Stomach (tissue), 9 donors: ENCODE results near the gene LRRC61. TPM values are rescaled to one million over a fixed set of nuclear protein-coding genes. Genes with fewer than 3 reads are reported as not detected.

Source experiments
- DNase-seq, 2 donors: peaks; one replicate each; pipeline versions ENCODE4 v3.0.0 to v3.0.0-alpha.2; 2013 to 2019
- H3K27ac ChIP-seq, 5 donors: fragments of 200-600 bp in 4 of 5; sonication (generic) in 4 of 5; one replicate each; pipeline ENCODE4 v1.5.1; 2013 to 2019; ENCODE audit warnings: mild to moderate bottlenecking in 1 of 5, moderate library complexity in 1 of 5
- H3K27me3 ChIP-seq, 3 donors: fragments of 200-600 bp; sonication (generic); one replicate each; pipeline ENCODE4 v1.5.1; 2017 to 2019; ENCODE audit warnings: mixed run types in 1 of 3
- H3K36me3 ChIP-seq, 4 donors: fragments of 200-600 bp; sonication (generic); 1 replicate in 3 of 4; 2 replicates in 1 of 4; pipeline ENCODE4 v1.5.1; 2016 to 2019
- H3K4me1 ChIP-seq, 4 donors: fragments of 200-600 bp; sonication (generic); one replicate each; pipeline ENCODE4 v1.5.1; 2016 to 2019
- H3K4me3 ChIP-seq, 4 donors: fragments of 200-600 bp; sonication (generic) in 3 of 4; one replicate each; pipeline ENCODE4 v1.5.1; 2016 to 2019; ENCODE audit warnings: mild to moderate bottlenecking in 1 of 4
- H3K9me3 ChIP-seq, 4 donors: fragments of 200-600 bp; sonication (generic); one replicate each; pipeline ENCODE4 v1.5.1; 2016 to 2019
- EP300 ChIP-seq: sonication (generic); formaldehyde crosslinking; IDR thresholded peaks from one replicate; pipeline ENCODE4 v1.6.1; 2017; ENCODE audit warnings: antibody characterized with exemption
- POLR2A ChIP-seq, 4 donors: fragments of 450-650 bp; IDR thresholded peaks; one replicate each; pipeline ENCODE4 v1.6.1; 2016; ENCODE audit warnings: antibody characterized with exemption in 4 of 4, control low read depth in 2 of 4, mild to moderate bottlenecking in 1 of 4, moderate library complexity in 1 of 4
- POLR2AphosphoS5 ChIP-seq, 3 donors: sonication (generic); formaldehyde crosslinking; IDR thresholded peaks; one replicate each; pipeline ENCODE4 v1.6.1; 2016; ENCODE audit warnings: antibody characterized with exemption in 3 of 3
- WGBS, 5 donors: extraction: QIAGEN DNeasy Blood & Tissue Kit in 3 of 5; methylation state at CpG; one replicate each; pipeline versions ENCODE4 v1.1.5 to v1.1.7; 2013 to 2018; 5-methylcytosine and 5-hydroxymethylcytosine counted together
- intact Hi-C: fragments of 100-400 bp; cut with DNase I; formaldehyde crosslinking; loops from one replicate; pipeline ENCODE4 v1.15.1; 2023; ENCODE audit warnings: low total_unique reads
- polyA plus RNA-seq, 3 donors: library from polyadenylated mRNA; stranded (reverse); fragments of 200-250 nt; gene quantifications; one replicate each; pipeline ENCODE4 v1.2.3, GENCODE V29; 2013
- total RNA-seq, 5 donors: library from RNA; depleted of rRNA; stranded (reverse); fragments of >200 nt; gene quantifications; one replicate each; pipeline versions ENCODE4 v1.1.0 to v1.2.3, GENCODE V29; 2014 to 2016
- TF ChIP-seq, protein P1 (sequence below), 7 experiments: fragments of 450-650 bp in 4 of 7; fragments of 200-600 bp in 3 of 7; sonication (generic) in 3 of 7; IDR thresholded peaks; one replicate each; pipeline ENCODE4 v1.5.1; 2016 to 2019; ENCODE audit warnings: antibody characterized with exemption in 7 of 7, control low read depth in 2 of 7, mild to moderate bottlenecking in 1 of 7
- donor health status: healthy with polysubstance abuse.
- donor health status: Bipolar disorder and iron deficiency.
- donor health status: healthy.

Gene LRRC61
- total and polyA plus RNA-seq, 8 donors: 5.6 to 15.9 (median 9.6) TPM; not detected in 2

DNA sequence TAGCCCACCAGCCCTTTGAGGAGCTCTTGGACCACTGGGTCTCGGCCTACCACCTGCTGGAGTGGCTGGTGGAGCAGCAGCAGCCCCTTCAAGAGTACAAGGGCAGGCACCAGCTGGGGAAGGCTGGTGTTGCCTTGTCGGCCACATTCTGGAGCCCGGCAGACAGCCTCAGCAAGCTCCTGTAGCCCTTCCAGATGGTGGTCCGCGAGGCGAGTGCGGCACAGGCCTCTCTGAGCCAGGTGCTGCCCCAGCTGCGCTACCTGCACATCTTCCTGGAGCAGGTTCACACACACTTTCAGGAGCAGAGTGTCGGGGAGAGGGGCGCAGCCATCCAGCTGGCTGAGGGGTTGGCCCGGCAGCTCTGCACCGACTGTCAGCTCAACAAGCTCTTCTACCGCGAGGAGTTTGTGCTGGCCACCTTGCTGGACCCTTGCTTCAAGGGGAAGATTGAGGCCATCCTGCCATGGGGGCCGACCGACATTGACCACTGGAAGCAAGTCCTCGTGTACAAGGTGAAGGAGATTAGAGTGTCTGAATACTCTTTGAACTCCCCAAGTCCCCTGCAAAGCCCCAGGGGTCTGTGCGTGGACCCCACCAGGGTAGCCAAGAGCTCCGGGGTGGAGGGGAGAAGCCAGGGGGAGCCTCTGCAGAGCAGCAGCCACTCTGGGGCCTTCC, 7.2 kb downstream of the LRRC61 start:
- intact Hi-C loops: no loop called here
- WGBS, 5 donors: 92 to 98% (median 95%) methylated on average over 14 to 19 of the region's 19 CpGs
- H3K36me3 ChIP-seq: peaks cover 0 to 79% (median 63%) of the 10 kb centered on the region in 4 donors

DNA sequence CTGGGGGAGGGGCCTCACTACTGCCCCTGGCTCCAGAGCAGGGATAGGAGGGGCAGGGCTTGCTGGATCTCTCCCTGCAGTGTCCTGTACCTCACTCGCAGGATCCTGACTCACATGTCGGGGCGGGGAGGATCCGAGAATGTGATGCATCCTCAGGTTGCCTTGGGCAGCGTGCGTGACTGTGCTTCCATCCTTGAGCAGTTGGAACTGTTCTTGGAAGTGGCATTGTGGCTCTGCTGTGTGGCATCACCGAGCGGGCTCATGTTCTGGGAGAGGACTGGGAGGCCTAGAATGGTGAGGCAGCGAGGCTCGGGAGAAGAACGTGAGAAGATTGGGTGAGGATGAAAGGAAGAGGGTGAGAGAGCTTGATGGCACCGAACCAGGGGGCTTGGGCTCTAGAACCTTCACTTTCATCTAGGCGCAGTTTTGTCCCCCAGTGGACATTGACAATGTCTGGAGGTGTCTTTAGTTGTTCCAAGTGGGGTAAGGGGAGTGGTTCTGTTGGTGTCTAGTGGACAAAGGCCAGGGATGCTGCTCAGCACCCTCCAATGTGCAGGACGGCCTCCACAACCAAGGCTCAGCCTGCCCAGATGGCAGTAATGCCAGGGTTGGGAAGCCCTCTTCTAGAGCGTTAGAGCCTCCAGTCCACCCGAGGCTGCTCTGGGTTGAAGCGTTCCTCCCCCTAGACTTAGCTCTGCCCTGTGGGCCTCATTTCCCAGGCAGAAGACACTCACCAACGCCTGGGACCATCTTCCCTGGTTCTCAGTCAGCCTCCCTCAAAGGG, 9.9 kb downstream of the LRRC61 start:
- H3K9me3 ChIP-seq: no peaks in the 10 kb centered on the region
- H3K36me3 ChIP-seq: peaks cover 0 to 66% (median 56%) of the 10 kb centered on the region in 4 donors
- DNase-seq: no peak
- TF ChIP-seq POLR2AphosphoS5 (IDR thresholded peaks at IDR 0.05) (no peak), POLR2A (IDR thresholded peaks at IDR 0.05) (no peak), EP300 (no peak)
- TF ChIP-seq, protein P1, sequence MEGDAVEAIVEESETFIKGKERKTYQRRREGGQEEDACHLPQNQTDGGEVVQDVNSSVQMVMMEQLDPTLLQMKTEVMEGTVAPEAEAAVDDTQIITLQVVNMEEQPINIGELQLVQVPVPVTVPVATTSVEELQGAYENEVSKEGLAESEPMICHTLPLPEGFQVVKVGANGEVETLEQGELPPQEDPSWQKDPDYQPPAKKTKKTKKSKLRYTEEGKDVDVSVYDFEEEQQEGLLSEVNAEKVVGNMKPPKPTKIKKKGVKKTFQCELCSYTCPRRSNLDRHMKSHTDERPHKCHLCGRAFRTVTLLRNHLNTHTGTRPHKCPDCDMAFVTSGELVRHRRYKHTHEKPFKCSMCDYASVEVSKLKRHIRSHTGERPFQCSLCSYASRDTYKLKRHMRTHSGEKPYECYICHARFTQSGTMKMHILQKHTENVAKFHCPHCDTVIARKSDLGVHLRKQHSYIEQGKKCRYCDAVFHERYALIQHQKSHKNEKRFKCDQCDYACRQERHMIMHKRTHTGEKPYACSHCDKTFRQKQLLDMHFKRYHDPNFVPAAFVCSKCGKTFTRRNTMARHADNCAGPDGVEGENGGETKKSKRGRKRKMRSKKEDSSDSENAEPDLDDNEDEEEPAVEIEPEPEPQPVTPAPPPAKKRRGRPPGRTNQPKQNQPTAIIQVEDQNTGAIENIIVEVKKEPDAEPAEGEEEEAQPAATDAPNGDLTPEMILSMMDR (IDR thresholded peaks at IDR 0.05): no peak
- H3K4me3 ChIP-seq: no peak overlapping the region
- H3K4me1 ChIP-seq: peaks cover 14 to 41% (median 28%) of the 10 kb centered on the region in 4 donors
- peak overlapping the region in 1 of 5 donors; percentile 61 for H3K27ac ChIP-seq
- no peaks in the 10 kb centered on the region for H3K27me3 ChIP-seq
- WGBS, 5 donors: 90 to 96% (median 96%) methylated on average over 18 of the region's 18 CpGs
- intact Hi-C loops: no loop called here

More for the DNA sequence above, 7.2 kb downstream of the LRRC61 start:
- no peak overlapping the region for H3K4me3 ChIP-seq
- TF ChIP-seq POLR2AphosphoS5 (IDR thresholded peaks at IDR 0.05) (no peak), EP300 (no peak)
- TF ChIP-seq, protein P1 (IDR thresholded peaks at IDR 0.05): no peak
- no peak overlapping the region for H3K27ac ChIP-seq
- DNase-seq: no peak
- no peaks in the 10 kb centered on the region for H3K9me3 ChIP-seq
- H3K4me1 ChIP-seq: peaks cover 4 to 20% (median 13%) of the 10 kb centered on the region in 4 donors
- no peaks in the 10 kb centered on the region for H3K27me3 ChIP-seq

DNA sequence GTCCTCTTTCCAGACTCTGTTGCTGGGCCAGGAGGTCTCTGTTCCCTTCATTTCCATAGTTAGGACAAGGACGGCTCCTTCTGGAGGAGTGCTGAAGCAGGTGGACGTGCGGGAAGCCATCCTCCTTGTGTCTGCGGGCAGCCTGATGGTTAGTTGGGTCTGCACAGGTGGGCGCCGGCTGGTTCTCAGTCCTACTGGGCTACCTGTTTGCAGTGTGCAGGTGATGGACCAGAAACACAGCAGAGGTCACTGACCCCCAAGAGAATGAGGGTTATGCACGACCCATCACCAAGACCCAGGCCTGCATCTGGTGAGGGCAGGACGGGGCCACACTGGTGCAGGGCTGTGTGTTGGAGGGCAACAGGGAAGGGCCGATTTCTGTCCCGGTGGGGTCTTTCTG, 10.5 kb downstream of the LRRC61 start:
- TF ChIP-seq POLR2A (IDR thresholded peaks at IDR 0.05) (no peak), EP300 (no peak), POLR2AphosphoS5 (IDR thresholded peaks at IDR 0.05) (no peak)
- TF ChIP-seq, protein P1 (IDR thresholded peaks at IDR 0.05): no peak
- Histone ChIP-seq H3K27me3 (no peaks in the 10 kb centered on the region), H3K9me3 (no peaks in the 10 kb centered on the region), H3K4me3 (no peak overlapping the region), H3K36me3 (peaks cover 0 to 64% (median 51%) of the 10 kb centered on the region in 4 donors), H3K4me1 (peaks cover 14 to 47% (median 34%) of the 10 kb centered on the region in 4 donors), H3K27ac (peak overlapping the region in 1 of 5 donors; percentile 61)
- no peak for DNase-seq
- intact Hi-C loops: no loop called here
- WGBS, 5 donors: 90 to 95% (median 94%) methylated on average over 10 of the region's 10 CpGs

DNA sequence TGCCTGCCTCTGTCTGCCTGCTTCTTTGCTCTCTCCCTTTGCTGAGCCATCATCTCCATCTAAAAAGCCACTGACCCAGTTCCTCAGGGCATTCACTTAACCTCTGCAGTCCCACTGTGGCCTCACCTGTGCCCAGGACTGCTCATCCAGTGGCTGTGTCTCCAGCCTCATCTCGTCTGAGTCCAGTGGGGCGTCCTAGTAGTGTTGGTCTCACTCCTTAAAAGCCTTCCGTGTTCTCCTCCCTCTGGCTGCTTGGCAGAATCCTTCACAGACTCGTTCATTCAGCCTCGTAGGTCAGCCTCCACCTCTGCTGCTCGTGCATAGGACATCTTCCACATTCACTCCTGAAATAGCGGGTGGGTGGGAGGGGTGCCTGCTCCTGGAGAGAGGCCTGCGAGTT, 11.0 kb downstream of the LRRC61 start:
- no peaks in the 10 kb centered on the region for H3K27me3 ChIP-seq
- DNase-seq: no peak
- no peak overlapping the region for H3K4me3 ChIP-seq
- peaks cover 14 to 51% (median 39%) of the 10 kb centered on the region in 4 donors for H3K4me1 ChIP-seq
- TF ChIP-seq POLR2AphosphoS5 (IDR thresholded peaks at IDR 0.05) (no peak), EP300 (no peak), POLR2A (IDR thresholded peaks at IDR 0.05) (no peak)
- TF ChIP-seq, protein P1 (IDR thresholded peaks at IDR 0.05): no peak
- peaks cover 0 to 60% (median 47%) of the 10 kb centered on the region in 4 donors for H3K36me3 ChIP-seq
- H3K27ac ChIP-seq: peak overlapping the region in 3 of 5 donors; percentile 29 to 61 (median 58)
- WGBS, 5 donors: 89 to 97% (median 93%) methylated on average over 6 to 8 of the region's 8 CpGs
- no peaks in the 10 kb centered on the region for H3K9me3 ChIP-seq
- intact Hi-C loops: no loop called here
